ENCODE results near the gene FAM200C.

The FAM200C gene

DNA sequence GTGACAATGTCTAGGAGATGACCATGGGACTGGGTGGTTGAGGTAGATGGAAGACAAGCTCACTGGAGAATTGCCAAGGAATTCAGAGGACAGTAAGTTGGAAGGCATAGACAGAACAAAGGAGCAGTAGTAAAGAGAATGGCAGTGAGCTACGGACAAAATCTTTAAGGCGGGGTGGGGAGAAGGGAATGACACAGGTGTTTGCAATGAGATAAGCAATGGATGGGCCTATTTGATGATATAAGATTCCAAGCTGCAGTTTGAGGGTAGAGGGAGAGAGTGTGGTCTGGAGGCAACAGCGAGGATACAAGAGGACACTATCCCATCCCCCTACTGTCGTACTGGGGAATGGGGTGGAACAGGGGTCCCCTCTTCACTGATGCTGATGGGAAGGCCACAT lies 36.2 kb upstream of the FAM200C start:
- CTCF ChIA-PET: interaction anchor here (1.2 to 1.4 kb wide), 2 partner anchors 12 to 72 kb away, joined by 4 to 5 read pairs; no protein-coding TSS in a partner anchor

DNA sequence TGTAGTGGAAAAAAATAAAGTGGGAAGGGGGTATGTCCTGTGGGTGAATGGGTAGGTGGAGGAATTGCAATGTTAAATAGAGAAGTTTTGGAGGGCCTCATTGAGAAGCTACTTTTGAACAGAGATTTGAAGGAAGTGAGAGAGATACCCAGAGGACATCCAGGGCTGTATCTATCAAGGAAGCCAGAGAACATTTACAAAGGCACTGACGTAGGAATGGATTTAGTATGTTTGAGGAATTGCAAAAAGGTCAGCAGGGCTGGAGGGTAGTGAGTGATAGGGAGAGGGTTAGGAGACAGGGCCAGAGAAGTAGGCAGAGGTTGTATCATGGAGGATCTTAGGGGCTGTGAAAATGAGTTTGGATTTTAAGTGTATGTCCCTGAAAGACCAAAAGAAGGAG lies 35.7 kb upstream of the FAM200C start:
- H3K9me3 ChIP-seq (ENCODE audit: control extremely low read depth in 1 of 5, control insufficient read depth in 4 of 5, insufficient read depth in 2 of 5, low read depth in 1 of 5, low read length in 4 of 5): no peaks in the 10 kb centered on the region
- no peaks in the 10 kb centered on the region for H3K27me3 ChIP-seq (replicated peaks in 2 of 5; ENCODE audit: control insufficient read depth in 4 of 5, insufficient read depth in 5 of 5, low read length in 4 of 5)
- no peak for DNase-seq
- no peak overlapping the region for H3K4me3 ChIP-seq (ENCODE audit: control insufficient read depth in 1 of 7, extremely low read depth in 1 of 7, insufficient read depth in 4 of 7, low read depth in 2 of 7, low read length in 6 of 7)
- POLR2A ChIA-PET: no interaction called here
- peaks cover 7 to 19% (median 17%) of the 10 kb centered on the region in 4 experiments for H3K4me1 ChIP-seq (ENCODE audit: control extremely low read depth in 1 of 4, control insufficient read depth in 4 of 4, insufficient read depth in 4 of 4, low read length in 3 of 4)
- CTCF ChIA-PET: interaction anchor here (1.2 to 1.4 kb wide), 2 partner anchors 12 to 73 kb away, joined by 4 to 5 read pairs; no protein-coding TSS in a partner anchor
- H3K36me3 ChIP-seq (ENCODE audit: control insufficient read depth in 4 of 4, insufficient read depth in 4 of 4, low read length in 3 of 4): peaks cover 0 to 3% (median 0%) of the 10 kb centered on the region in 4 experiments
- no peak overlapping the region for H3K27ac ChIP-seq (ENCODE audit: insufficient read depth in 1 of 2, low read depth in 1 of 2, low read length in 2 of 2, poor library complexity in 1 of 2, severe bottlenecking in 2 of 2)
- 100% methylated on average over 1 of the region's 1 CpG for WGBS (ENCODE audit: insufficient coverage)

More for the DNA sequence above, 36.2 kb upstream of the FAM200C start:
- Histone ChIP-seq H3K4me1 (ENCODE audit: control extremely low read depth in 1 of 4, control insufficient read depth in 4 of 4, insufficient read depth in 4 of 4, low read length in 3 of 4) (peaks cover 8 to 24% (median 21%) of the 10 kb centered on the region in 4 experiments), H3K36me3 (ENCODE audit: control insufficient read depth in 4 of 4, insufficient read depth in 4 of 4, low read length in 3 of 4) (peaks cover 0 to 1% (median 0%) of the 10 kb centered on the region in 4 experiments), H3K27me3 (replicated peaks in 2 of 5; ENCODE audit: control insufficient read depth in 4 of 5, insufficient read depth in 5 of 5, low read length in 4 of 5) (no peaks in the 10 kb centered on the region), H3K4me3 (ENCODE audit: control insufficient read depth in 1 of 7, extremely low read depth in 1 of 7, insufficient read depth in 4 of 7, low read depth in 2 of 7, low read length in 6 of 7) (no peak overlapping the region), H3K9me3 (ENCODE audit: control extremely low read depth in 1 of 5, control insufficient read depth in 4 of 5, insufficient read depth in 2 of 5, low read depth in 1 of 5, low read length in 4 of 5) (no peaks in the 10 kb centered on the region), H3K27ac (ENCODE audit: insufficient read depth in 1 of 2, low read depth in 1 of 2, low read length in 2 of 2, poor library complexity in 1 of 2, severe bottlenecking in 2 of 2) (no peak overlapping the region)
- POLR2A ChIA-PET: interaction anchor here (0.7 kb wide), 1 partner anchor 11 kb away, joined by 3 read pairs; no protein-coding TSS in a partner anchor
- no peak for DNase-seq
- WGBS (ENCODE audit: insufficient coverage): 96% methylated on average over 4 of the region's 4 CpGs

DNA sequence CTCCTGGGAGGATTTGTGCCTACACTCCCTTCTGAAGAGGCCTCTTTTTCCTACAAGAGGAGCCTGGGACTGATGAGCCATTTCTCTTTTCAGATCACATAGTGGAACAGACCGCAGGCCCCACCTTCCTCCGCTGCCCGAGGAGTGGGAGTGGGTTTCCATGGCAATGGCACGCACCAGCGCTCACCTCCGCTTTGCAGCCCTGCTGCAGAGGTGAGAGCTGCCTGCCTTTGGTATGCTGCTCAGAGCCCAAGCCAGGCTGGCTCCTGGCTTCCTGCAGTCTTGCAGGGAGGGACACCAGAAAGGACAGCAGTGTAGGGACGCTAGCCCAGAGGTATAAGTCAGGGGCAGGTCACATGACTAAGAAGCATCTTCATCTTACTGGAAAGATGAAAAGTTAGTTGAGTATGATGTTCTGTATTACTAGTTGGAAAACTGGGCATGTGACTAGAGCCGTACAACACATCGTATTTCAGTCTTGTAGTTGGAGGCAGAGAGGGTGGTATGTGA lies 34.2 kb upstream of the FAM200C start:
- DNase-seq: no peak
- Histone ChIP-seq H3K4me3 (ENCODE audit: control insufficient read depth in 1 of 7, extremely low read depth in 1 of 7, insufficient read depth in 4 of 7, low read depth in 2 of 7, low read length in 6 of 7) (no peak overlapping the region), H3K9me3 (ENCODE audit: control extremely low read depth in 1 of 5, control insufficient read depth in 4 of 5, insufficient read depth in 2 of 5, low read depth in 1 of 5, low read length in 4 of 5) (no peaks in the 10 kb centered on the region), H3K27me3 (replicated peaks in 2 of 5; ENCODE audit: control insufficient read depth in 4 of 5, insufficient read depth in 5 of 5, low read length in 4 of 5) (no peaks in the 10 kb centered on the region), H3K4me1 (ENCODE audit: control extremely low read depth in 1 of 4, control insufficient read depth in 4 of 4, insufficient read depth in 4 of 4, low read length in 3 of 4) (peaks cover 7 to 14% (median 12%) of the 10 kb centered on the region in 4 experiments), H3K27ac (ENCODE audit: insufficient read depth in 1 of 2, low read depth in 1 of 2, low read length in 2 of 2, poor library complexity in 1 of 2, severe bottlenecking in 2 of 2) (no peak overlapping the region), H3K36me3 (ENCODE audit: control insufficient read depth in 4 of 4, insufficient read depth in 4 of 4, low read length in 3 of 4) (peaks cover 0 to 8% (median 4%) of the 10 kb centered on the region in 4 experiments)
- ChIA-PET CTCF (interaction anchor here (0.8 to 1.0 kb wide), 3 partner anchors 18 to 74 kb away, joined by 3 to 4 read pairs (median 3); no protein-coding TSS in a partner anchor), POLR2A (no interaction called here)
- WGBS (ENCODE audit: insufficient coverage): 97% methylated on average over 9 of the region's 9 CpGs

DNA sequence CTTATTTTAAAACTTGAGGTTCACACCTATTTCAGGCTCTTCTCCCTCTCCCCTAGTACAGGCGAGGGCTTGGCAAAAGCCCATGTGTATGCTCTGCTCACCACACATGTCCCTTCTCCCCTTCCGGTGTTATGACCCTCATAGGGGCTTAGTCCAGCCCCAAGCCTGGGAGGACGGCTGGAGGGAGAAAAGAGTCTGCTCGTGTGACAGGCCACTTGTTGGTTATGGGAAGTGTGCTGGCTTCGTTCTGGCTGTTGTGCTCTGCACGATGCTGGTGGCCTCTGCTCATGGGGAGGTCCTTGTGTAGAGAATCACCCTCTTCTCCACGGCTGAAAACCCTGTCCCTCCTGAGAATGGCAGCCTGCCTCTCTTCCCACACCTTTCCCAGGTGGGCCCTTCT lies 32.9 kb upstream of the FAM200C start:
- POLR2A ChIA-PET: no interaction called here
- DNase-seq: no peak
- 96% methylated on average over 4 of the region's 7 CpGs for WGBS (ENCODE audit: insufficient coverage)
- CTCF ChIA-PET: no interaction called here
- no peak overlapping the region for H3K27ac ChIP-seq (ENCODE audit: insufficient read depth in 1 of 2, low read depth in 1 of 2, low read length in 2 of 2, poor library complexity in 1 of 2, severe bottlenecking in 2 of 2)
- H3K4me1 ChIP-seq (ENCODE audit: control extremely low read depth in 1 of 4, control insufficient read depth in 4 of 4, insufficient read depth in 4 of 4, low read length in 3 of 4): peaks cover 0 to 9% (median 6%) of the 10 kb centered on the region in 4 experiments
- no peaks in the 10 kb centered on the region for H3K27me3 ChIP-seq (replicated peaks in 2 of 5; ENCODE audit: control insufficient read depth in 4 of 5, insufficient read depth in 5 of 5, low read length in 4 of 5)
- H3K9me3 ChIP-seq (ENCODE audit: control extremely low read depth in 1 of 5, control insufficient read depth in 4 of 5, insufficient read depth in 2 of 5, low read depth in 1 of 5, low read length in 4 of 5): no peaks in the 10 kb centered on the region
- peaks cover 2 to 20% (median 9%) of the 10 kb centered on the region in 4 experiments for H3K36me3 ChIP-seq (ENCODE audit: control insufficient read depth in 4 of 4, insufficient read depth in 4 of 4, low read length in 3 of 4)
- H3K4me3 ChIP-seq (ENCODE audit: control insufficient read depth in 1 of 7, extremely low read depth in 1 of 7, insufficient read depth in 4 of 7, low read depth in 2 of 7, low read length in 6 of 7): no peak overlapping the region

DNA sequence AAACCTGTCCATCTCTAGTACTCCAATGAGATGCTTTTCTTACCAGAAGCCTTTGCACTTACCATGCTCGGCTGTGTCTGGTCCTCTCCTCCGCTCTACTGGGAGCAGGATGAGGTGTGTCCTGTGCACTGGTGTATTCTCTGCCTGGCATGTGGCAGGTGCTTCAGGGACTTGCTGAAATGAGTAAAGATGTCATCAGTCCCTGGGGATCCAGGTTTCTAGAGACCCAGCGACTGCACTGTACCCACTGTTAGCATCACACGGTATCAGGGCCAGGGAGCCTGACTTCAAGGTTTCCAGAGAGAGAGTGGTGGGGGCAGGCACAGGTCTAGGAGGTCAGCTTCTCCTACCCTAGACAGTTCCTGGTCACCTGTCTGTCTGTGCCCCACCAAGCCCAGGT lies 32.3 kb upstream of the FAM200C start:
- WGBS (ENCODE audit: insufficient coverage): 100% methylated on average over 2 of the region's 4 CpGs
- Histone ChIP-seq H3K4me1 (ENCODE audit: control extremely low read depth in 1 of 4, control insufficient read depth in 4 of 4, insufficient read depth in 4 of 4, low read length in 3 of 4) (peaks cover 0 to 9% (median 6%) of the 10 kb centered on the region in 4 experiments), H3K27ac (ENCODE audit: insufficient read depth in 1 of 2, low read depth in 1 of 2, low read length in 2 of 2, poor library complexity in 1 of 2, severe bottlenecking in 2 of 2) (no peak overlapping the region), H3K9me3 (ENCODE audit: control extremely low read depth in 1 of 5, control insufficient read depth in 4 of 5, insufficient read depth in 2 of 5, low read depth in 1 of 5, low read length in 4 of 5) (no peaks in the 10 kb centered on the region), H3K4me3 (ENCODE audit: control insufficient read depth in 1 of 7, extremely low read depth in 1 of 7, insufficient read depth in 4 of 7, low read depth in 2 of 7, low read length in 6 of 7) (no peak overlapping the region), H3K27me3 (replicated peaks in 2 of 5; ENCODE audit: control insufficient read depth in 4 of 5, insufficient read depth in 5 of 5, low read length in 4 of 5) (no peaks in the 10 kb centered on the region), H3K36me3 (ENCODE audit: control insufficient read depth in 4 of 4, insufficient read depth in 4 of 4, low read length in 3 of 4) (peaks cover 4 to 26% (median 12%) of the 10 kb centered on the region in 4 experiments)
- ChIA-PET POLR2A (no interaction called here), CTCF (no interaction called here)
- no peak for DNase-seq

DNA sequence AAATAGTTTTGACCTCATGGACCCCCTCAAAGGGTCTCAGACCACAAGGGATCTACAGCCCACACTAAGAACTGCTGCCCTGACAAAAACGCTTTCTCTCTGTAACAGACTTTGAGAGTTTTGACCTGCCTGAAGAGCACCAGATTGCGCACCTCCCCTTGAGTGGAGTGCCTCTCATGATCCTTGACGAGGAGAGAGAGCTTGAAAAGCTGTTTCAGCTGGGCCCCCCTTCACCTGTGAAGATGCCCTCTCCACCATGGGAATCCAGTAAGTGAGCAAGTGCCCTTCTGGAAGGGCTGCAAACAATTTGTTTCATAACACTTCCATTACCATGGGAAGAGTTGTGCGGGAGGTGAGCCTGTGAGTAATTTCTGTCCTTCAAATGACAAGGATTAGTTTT lies 27.8 kb upstream of the FAM200C start:
- CTCF ChIA-PET: interaction anchor here (1.1 to 4.0 kb wide), 4 partner anchors 9 to 100 kb away, joined by 3 to 28 read pairs (median 6); partner anchors contain the start of gene SLU7
- WGBS (ENCODE audit: insufficient coverage): 100% methylated on average over 3 of the region's 4 CpGs
- H3K4me1 ChIP-seq (ENCODE audit: control extremely low read depth in 1 of 4, control insufficient read depth in 4 of 4, insufficient read depth in 4 of 4, low read length in 3 of 4): peaks cover 10 to 35% (median 19%) of the 10 kb centered on the region in 4 experiments

DNA sequence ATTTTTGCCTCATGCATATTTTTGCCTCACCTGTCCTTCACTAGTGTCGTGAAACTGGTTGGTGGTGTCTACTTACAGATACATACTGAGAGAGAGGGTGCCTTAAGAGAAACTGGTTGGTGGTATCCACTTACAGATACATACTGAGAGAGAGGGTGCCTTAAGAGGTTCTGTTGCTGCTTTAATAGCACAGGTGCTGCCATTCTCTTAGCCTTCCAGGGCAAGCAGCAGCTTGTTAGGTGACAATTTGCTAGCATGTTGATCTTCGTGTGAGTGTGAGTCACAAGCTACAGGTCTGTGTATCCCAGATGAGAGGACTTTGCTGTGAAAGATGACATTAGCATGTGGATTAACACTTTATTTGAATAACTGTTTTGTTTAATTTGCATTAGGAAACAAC lies 23.2 kb upstream of the FAM200C start:
- POLR2A ChIA-PET: interaction anchor here (0.6 to 1.9 kb wide), 2 partner anchors 45 to 1109 kb away, joined by 3 to 9 read pairs; no protein-coding TSS in a partner anchor
- 50% methylated on average over 2 of the region's 2 CpGs for WGBS (ENCODE audit: insufficient coverage)
- no peak for DNase-seq
- Histone ChIP-seq H3K9me3 (ENCODE audit: control extremely low read depth in 1 of 5, control insufficient read depth in 4 of 5, insufficient read depth in 2 of 5, low read depth in 1 of 5, low read length in 4 of 5) (no peaks in the 10 kb centered on the region), H3K27ac (ENCODE audit: insufficient read depth in 1 of 2, low read depth in 1 of 2, low read length in 2 of 2, poor library complexity in 1 of 2, severe bottlenecking in 2 of 2) (no peak overlapping the region), H3K4me1 (ENCODE audit: control extremely low read depth in 1 of 4, control insufficient read depth in 4 of 4, insufficient read depth in 4 of 4, low read length in 3 of 4) (peaks cover 29 to 66% (median 43%) of the 10 kb centered on the region in 4 experiments), H3K36me3 (ENCODE audit: control insufficient read depth in 4 of 4, insufficient read depth in 4 of 4, low read length in 3 of 4) (peaks cover 0 to 25% (median 5%) of the 10 kb centered on the region in 4 experiments), H3K27me3 (replicated peaks in 2 of 5; ENCODE audit: control insufficient read depth in 4 of 5, insufficient read depth in 5 of 5, low read length in 4 of 5) (no peaks in the 10 kb centered on the region), H3K4me3 (ENCODE audit: control insufficient read depth in 1 of 7, extremely low read depth in 1 of 7, insufficient read depth in 4 of 7, low read depth in 2 of 7, low read length in 6 of 7) (peak overlapping the region in 2 of 7 experiments; percentile 76 to 89)
- CTCF ChIA-PET: interaction anchor here (1.2 to 4.8 kb wide), 5 partner anchors 8 to 46 kb away, joined by 3 to 39 read pairs (median 4); no protein-coding TSS in a partner anchor

More for the DNA sequence above, 27.8 kb upstream of the FAM200C start:
- Histone ChIP-seq H3K27ac (ENCODE audit: insufficient read depth in 1 of 2, low read depth in 1 of 2, low read length in 2 of 2, poor library complexity in 1 of 2, severe bottlenecking in 2 of 2) (no peak overlapping the region), H3K9me3 (ENCODE audit: control extremely low read depth in 1 of 5, control insufficient read depth in 4 of 5, insufficient read depth in 2 of 5, low read depth in 1 of 5, low read length in 4 of 5) (no peaks in the 10 kb centered on the region), H3K27me3 (replicated peaks in 2 of 5; ENCODE audit: control insufficient read depth in 4 of 5, insufficient read depth in 5 of 5, low read length in 4 of 5) (no peaks in the 10 kb centered on the region), H3K4me3 (ENCODE audit: control insufficient read depth in 1 of 7, extremely low read depth in 1 of 7, insufficient read depth in 4 of 7, low read depth in 2 of 7, low read length in 6 of 7) (no peak overlapping the region), H3K36me3 (ENCODE audit: control insufficient read depth in 4 of 4, insufficient read depth in 4 of 4, low read length in 3 of 4) (peaks cover 4 to 42% (median 12%) of the 10 kb centered on the region in 4 experiments)
- POLR2A ChIA-PET: no interaction called here
- DNase-seq: no peak

Data from common myeloid progenitor, CD34-positive (primary cell).